SH-SY5Y (cell line): ENCODE data around the gene EPHA2.

Experiments
- GATA2 ChIP-seq: IDR thresholded peaks from 2 replicates; pipeline ENCODE4 v1.6.1; 2011; ENCODE audit warnings: mild to moderate bottlenecking, low read depth, low read length
- GATA3 ChIP-seq: IDR thresholded peaks from 2 replicates; pipeline ENCODE4 v1.6.1; 2011; ENCODE audit warnings: low read depth, mild to moderate bottlenecking, low read length, moderate library complexity

DNA sequence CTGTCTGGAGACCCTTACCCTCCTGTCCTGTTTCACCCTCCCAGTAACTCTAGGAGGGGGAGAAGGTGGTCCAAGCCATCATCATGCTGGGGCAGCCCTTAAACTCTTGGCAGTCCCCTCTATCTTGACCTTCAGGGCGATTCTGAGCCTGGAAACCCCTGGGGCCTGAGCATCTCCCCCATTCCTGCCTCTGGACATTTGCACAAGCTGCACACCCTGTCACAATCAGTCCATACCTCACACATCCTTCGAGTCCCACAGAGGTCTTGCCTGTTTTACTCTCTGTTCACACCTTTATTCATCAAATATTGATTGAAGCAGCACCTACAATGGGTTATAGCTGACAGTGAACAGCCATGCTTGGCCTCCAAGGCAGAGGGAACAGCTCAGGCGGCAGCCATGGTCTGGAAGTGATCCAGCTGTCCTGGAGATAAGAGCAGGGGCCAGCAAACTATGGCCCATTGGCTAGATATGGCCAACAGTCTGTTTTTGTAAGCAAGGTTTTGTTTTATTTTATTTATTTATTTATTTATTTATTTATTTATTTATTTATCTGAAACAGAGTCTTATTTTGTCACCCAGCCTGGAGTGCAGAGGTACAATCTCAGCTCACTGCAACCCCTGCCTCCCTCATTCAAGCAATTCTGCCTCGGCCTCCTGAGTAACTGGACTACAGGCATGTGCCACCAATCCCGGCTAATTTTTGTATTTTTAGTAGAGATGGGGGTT, 75.3 kb downstream of the EPHA2 start:
- TF ChIP-seq GATA2 (no peak), GATA3 (no peak)
